Retinal pigment epithelial cell (primary cell): ENCODE measurements around the gene SIN3A.

Experiments used
- DNase-seq: peaks from one replicate; pipeline ENCODE4 v3.0.0-alpha.2; 2010; ENCODE audit warnings: low read depth
- H3K4me3 ChIP-seq: 2 replicates; pipeline ENCODE4 v1.5.1; 2011; ENCODE audit warnings: mild to moderate bottlenecking, low read length, control low read depth, moderate library complexity
- TF ChIP-seq, protein P1 (sequence below): conservative IDR thresholded peaks from 2 replicates; pipeline ENCODE4 v1.5.1; 2011; ENCODE audit warnings: low read depth, low read length, control low read depth, inconsistent platforms

Gene SIN3A

DNA sequence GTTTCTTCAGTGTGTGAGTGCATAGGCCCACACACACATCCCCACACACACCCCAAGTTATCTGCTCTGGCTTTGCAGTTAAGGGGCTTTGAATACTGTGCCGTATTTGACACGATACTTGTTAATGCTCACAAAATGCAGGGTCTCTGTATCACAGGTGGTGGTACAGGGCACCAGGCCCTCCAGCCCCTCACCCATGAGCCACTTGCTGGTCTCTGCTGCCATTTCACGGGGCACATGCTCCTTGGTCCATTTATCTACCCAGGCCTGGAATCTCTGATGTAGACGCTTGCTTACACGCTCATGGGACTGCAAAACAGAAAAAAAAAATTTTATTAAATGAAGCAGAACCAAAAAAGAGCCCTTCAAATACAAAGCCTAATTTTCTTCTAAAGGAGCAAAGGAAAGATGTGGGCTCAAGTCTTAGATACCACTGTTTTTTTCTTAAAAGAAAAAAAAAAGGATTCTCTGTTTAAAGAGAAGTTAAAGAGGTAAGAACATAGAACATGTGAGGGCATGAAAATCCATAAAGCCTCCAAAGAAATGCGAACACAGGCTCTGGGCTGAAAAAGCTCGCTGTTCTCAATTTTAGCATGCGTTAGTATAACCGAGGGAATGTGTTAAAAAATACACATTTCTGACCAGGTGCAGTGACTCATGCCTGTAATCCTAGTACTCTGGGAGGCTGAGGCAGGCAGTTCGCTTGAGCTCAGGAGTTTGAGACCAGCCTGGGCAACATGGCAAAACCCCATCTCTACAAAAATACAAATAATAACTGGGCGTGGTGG, 79.4 kb downstream of the SIN3A start:
- no peak for DNase-seq
- TF ChIP-seq, protein P1, sequence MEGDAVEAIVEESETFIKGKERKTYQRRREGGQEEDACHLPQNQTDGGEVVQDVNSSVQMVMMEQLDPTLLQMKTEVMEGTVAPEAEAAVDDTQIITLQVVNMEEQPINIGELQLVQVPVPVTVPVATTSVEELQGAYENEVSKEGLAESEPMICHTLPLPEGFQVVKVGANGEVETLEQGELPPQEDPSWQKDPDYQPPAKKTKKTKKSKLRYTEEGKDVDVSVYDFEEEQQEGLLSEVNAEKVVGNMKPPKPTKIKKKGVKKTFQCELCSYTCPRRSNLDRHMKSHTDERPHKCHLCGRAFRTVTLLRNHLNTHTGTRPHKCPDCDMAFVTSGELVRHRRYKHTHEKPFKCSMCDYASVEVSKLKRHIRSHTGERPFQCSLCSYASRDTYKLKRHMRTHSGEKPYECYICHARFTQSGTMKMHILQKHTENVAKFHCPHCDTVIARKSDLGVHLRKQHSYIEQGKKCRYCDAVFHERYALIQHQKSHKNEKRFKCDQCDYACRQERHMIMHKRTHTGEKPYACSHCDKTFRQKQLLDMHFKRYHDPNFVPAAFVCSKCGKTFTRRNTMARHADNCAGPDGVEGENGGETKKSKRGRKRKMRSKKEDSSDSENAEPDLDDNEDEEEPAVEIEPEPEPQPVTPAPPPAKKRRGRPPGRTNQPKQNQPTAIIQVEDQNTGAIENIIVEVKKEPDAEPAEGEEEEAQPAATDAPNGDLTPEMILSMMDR = no peak
- H3K4me3 ChIP-seq = no peak overlapping the region

DNA sequence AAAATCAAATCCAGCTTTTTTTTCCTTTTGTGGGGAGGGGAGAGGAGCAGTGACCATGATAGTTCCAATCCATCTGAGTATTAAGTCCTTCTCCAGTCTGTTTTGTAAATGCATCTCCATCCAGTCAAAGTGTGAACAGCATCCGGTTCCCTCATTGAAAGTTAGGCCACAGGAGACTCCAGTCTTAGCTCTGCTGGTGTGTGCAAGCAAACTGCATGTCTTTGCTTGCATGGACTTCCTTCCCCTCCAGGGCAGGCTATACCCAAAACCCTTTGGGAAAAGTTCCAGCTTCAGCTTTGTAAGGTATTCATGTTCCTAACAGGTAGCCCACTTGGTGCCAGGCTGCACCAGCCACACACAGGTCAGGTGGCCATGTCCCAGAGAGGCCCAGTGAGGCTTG, 80.0 kb downstream of the SIN3A start:
- TF ChIP-seq, protein P1 = no peak
- H3K4me3 ChIP-seq = no peak overlapping the region
- DNase-seq = no peak

DNA sequence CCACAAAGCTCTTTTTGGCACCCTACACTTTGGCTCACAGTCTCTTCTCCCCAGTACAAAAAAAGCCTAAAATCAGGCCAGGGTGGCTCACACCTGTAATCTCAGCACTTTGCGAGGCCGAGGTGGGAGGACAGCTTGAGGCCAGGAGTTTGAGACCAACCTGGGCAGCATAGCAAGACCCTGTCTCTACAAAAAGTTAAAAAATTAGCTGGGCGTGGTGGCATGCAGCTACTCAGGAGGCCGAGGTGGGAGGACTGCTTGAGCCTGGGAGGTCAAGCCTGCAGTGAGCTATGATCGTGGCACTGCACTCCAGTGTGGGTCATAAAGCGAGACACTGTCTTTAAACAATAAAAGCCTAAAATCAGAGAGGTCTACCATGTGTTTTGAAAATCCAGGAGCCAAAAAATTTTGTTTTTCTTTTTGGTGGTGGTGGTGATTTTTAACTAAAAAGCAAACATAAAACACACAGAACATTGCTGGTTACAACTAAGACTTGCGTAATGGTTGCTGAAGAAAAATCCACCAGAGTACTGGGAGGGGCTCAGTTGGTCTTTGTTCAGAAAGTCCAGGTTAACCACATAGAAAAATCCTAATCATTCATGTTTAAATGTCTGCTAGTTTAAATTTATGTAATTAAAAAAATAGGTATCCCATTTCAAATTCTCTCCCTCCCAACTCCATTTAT, 81.5 kb downstream of the SIN3A start:
- TF ChIP-seq, protein P1 = no peak
- no peak overlapping the region for H3K4me3 ChIP-seq
- no peak for DNase-seq

DNA sequence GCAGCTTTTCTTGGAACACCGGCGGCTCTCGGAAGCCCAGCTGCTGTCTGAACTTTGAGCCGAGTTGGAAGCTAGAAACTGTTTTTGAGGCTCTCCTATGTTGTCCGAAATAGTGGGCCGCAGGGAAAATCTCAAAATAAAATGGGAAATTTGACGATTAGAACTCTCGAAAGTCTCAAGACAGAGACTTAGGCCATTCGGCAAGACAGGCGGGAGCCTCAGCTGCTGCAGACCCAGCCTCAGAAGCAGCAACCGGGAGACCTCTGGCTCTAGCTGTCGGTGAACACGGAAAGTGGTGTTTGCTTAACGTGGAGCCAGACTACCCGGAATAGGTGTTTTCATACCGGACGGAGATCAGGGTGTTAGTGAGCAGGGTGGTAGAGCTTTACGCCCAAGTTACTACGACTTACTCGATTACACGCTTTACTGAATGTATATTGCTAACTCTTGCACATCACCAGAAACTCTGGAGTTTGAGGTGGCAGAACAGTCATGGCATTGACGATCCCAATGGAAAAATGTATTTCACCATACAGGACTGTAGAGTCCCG, 82.7 kb downstream of the SIN3A start:
- TF ChIP-seq, protein P1 = no peak
- DNase-seq = no peak
- H3K4me3 ChIP-seq = peak overlapping the region; percentile 73

DNA sequence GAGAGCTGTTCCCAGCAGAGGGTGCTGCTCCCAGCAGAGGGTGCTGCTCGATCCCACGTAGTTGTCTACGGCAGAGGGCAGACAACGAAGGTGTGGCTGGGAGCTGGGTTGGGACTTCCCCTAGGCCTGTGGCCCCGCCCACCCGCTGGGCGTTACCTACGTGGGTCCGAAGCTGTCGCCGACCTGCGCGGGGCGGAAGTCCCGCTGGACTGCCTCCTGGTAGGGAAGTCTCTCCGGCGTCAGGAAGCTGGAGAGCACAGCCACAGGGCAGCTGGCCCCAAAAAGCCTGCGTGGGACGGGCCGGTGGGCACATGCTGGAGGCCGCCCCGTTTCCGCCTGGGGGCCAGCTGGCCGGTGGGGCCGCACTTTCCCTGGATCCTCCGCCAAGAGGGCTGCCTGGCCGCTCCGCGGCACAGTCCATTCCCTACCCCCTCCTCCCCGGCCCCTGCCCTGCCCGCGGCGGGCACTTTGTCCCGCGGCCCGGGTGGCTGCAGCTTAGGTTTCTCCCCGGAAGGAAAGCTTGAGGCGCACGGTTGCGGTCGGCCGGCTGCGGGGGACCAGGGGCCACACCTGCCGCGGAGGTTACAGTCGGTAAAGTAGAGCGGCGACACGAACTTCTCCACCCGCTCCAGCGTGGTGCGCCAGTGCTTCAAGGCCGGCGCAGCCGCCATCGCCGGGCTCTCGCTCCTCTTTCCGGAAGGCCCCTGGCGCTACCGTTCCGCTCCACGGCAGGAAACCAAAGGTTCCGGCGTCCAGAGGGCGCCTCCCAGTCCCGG, 83.4 kb downstream of the SIN3A start, which contains the start of gene MAN2C1:
MAN2C1 (minus strand) TSS at position 695 of the 776 bp plus-strand sequence; CDS start at position 671, 24 bp downstream.
- DNase-seq = peak; percentile 93
- H3K4me3 ChIP-seq = peak within 1 kb of the TSS; percentile 73
- TF ChIP-seq, protein P1 = peak; percentile 85

DNA sequence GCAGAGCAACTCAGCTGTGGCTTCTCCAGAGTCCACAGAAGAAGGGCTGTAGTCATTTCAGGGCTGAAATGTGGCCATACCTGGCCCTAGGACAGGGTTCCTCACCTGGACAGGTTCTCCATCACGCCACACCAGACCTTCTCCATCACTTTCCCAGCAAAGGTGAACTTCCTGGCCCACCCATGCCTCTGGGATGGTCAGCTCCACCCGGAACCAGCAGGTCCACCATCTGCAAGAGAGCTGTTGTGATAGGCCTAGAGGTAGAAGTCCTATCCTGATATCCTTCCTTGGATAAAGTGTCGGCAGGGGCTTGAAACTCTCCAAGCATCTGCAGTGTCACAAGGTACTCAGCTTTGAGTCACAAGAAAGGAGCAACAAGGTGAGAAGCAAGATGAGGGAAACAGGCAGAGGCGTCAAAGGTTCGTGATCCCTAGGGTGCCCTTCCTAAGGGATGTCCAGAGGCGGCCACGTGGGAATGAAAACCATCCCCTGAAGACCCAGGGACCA, 84.0 kb downstream of the SIN3A start:
- H3K4me3 ChIP-seq = peak overlapping the region; percentile 73
- TF ChIP-seq, protein P1 = no peak
- DNase-seq = no peak
